Neural cell (in vitro differentiated cells): ENCODE measurements around the gene TAF8. TPM values are rescaled to one million over a fixed set of nuclear protein-coding genes. Genes with fewer than 3 reads are reported as not detected.

Experiments used
- H2AFZ ChIP-seq: fragments of 200-600, 300-800 bp; sonication (generic), shearing (Covaris generic); 2 replicates; pipeline ENCODE4 v1.6.0; 2014; ENCODE audit warnings: low read depth, mild to moderate bottlenecking, antibody characterized with exemption, low read length, moderate library complexity
- H3F3A ChIP-seq: fragments of 200-600 bp; shearing (Covaris generic); 2 replicates; pipeline ENCODE4 v1.6.1; 2016; ENCODE audit warnings: mild to moderate bottlenecking, moderate library complexity, mixed read lengths, antibody characterized with exemption, low read length; ENCODE audit not compliant: insufficient read depth, poor library complexity, severe bottlenecking
- H3K27ac ChIP-seq: fragments of 200-600, 300-800 bp; sonication (generic), shearing (Covaris generic); 2 replicates; pipeline ENCODE4 v1.5.1; 2014; ENCODE audit warnings: mild to moderate bottlenecking, low read length, moderate library complexity
- H3K27me3 ChIP-seq: fragments of 300-800, 200-600 bp; sonication (generic), shearing (Covaris generic); 2 replicates; pipeline ENCODE4 v1.6.0; 2014; ENCODE audit warnings: mild to moderate bottlenecking, low read depth, low read length, moderate library complexity; ENCODE audit not compliant: insufficient read depth
- H3K36me3 ChIP-seq: fragments of 300-800, 200-600 bp; sonication (generic), shearing (Covaris generic); 2 replicates; pipeline ENCODE4 v1.5.1; 2014; ENCODE audit warnings: mild to moderate bottlenecking, antibody characterized with exemption, low read length, moderate library complexity; ENCODE audit not compliant: insufficient read depth
- H3K4me2 ChIP-seq: fragments of 300-800, 200-600 bp; sonication (generic), shearing (Covaris generic); 2 replicates; pipeline ENCODE4 v1.6.0; 2014; ENCODE audit warnings: mild to moderate bottlenecking, low read length
- H3K4me3 ChIP-seq: fragments of 300-800, 200-600 bp; sonication (generic), shearing (Covaris generic); 2 replicates; pipeline ENCODE4 v1.5.1; 2014; ENCODE audit warnings: mild to moderate bottlenecking, low read length, moderate library complexity
- H3K79me2 ChIP-seq: fragments of 200-600 bp; shearing (Covaris generic); replicated peaks from 2 replicates; pipeline ENCODE4 v1.6.0; 2014; ENCODE audit warnings: mild to moderate bottlenecking, low read length, moderate library complexity; ENCODE audit not compliant: insufficient read depth
- H3K9ac ChIP-seq: fragments of 300-800, 200-600 bp; sonication (generic), shearing (Covaris generic); 2 replicates; pipeline ENCODE4 v1.6.1; 2016; ENCODE audit warnings: mild to moderate bottlenecking, low read length, mixed read lengths
- H3K9me2 ChIP-seq: fragments of 200-600 bp; shearing (Covaris generic); 2 replicates; pipeline ENCODE4 v1.6.1; 2016; ENCODE audit warnings: mild to moderate bottlenecking, low read length, mixed read lengths; ENCODE audit not compliant: insufficient read depth
- H3K9me3 ChIP-seq: fragments of 200-600, 300-800 bp; sonication (generic), shearing (Covaris generic); 2 replicates; pipeline ENCODE4 v1.6.1; 2016; ENCODE audit warnings: mild to moderate bottlenecking, mixed run types, low read length, moderate library complexity, mixed read lengths
- H4K20me1 ChIP-seq: fragments of 200-600 bp; shearing (Covaris generic); 2 replicates; pipeline ENCODE4 v1.6.1; 2016; ENCODE audit warnings: mild to moderate bottlenecking, mixed run types; ENCODE audit not compliant: insufficient read depth
- EP300 ChIP-seq: fragments of 450-650 bp; conservative IDR thresholded peaks from 2 replicates; pipeline ENCODE4 v1.6.1; 2014; ENCODE audit warnings: antibody characterized with exemption, mild to moderate bottlenecking, moderate library complexity; ENCODE audit not compliant: poor library complexity, severe bottlenecking
- EZH2 ChIP-seq: fragments of 200-600, 300-800 bp; shearing (Covaris generic), sonication (generic); IDR thresholded peaks from 2 replicates; pipeline ENCODE4 v1.6.1; 2014; ENCODE audit warnings: antibody characterized with exemption, low read length, borderline replicate concordance, mild to moderate bottlenecking; ENCODE audit not compliant: insufficient read depth, poor library complexity, severe bottlenecking
- MXI1 ChIP-seq: fragments of 450-650 bp; conservative IDR thresholded peaks from 2 replicates; pipeline ENCODE4 v1.6.1; 2014; ENCODE audit warnings: antibody characterized with exemption, mild to moderate bottlenecking; ENCODE audit not compliant: poor library complexity, severe bottlenecking
- POLR2AphosphoS5 ChIP-seq: IDR thresholded peaks from 2 replicates; pipeline ENCODE4 v1.6.1; 2012
- RAD21 ChIP-seq: fragments of 450-650 bp; conservative IDR thresholded peaks from 2 replicates; pipeline ENCODE4 v1.6.1; 2014; ENCODE audit warnings: antibody characterized with exemption, mild to moderate bottlenecking, moderate library complexity
- SMC3 ChIP-seq: fragments of 450-650 bp; conservative IDR thresholded peaks from 2 replicates; pipeline ENCODE4 v1.6.1; 2014; ENCODE audit warnings: antibody characterized with exemption, mild to moderate bottlenecking, moderate library complexity; ENCODE audit not compliant: poor library complexity
- TAF1 ChIP-seq: IDR thresholded peaks from 2 replicates; pipeline ENCODE4 v1.6.1; 2012; ENCODE audit warnings: low read depth
- polyA plus RNA-seq: library from polyadenylated mRNA; depleted of rRNA; stranded (reverse); fragments of >200 nt; gene quantifications from 2 replicates; pipeline ENCODE4 v1.2.3, GENCODE V29; 2014
- TF ChIP-seq, protein P1 (sequence below): fragments of 450-650 bp; IDR thresholded peaks from 2 replicates; pipeline ENCODE4 v1.5.1; 2014; ENCODE audit warnings: antibody characterized with exemption, mild to moderate bottlenecking, moderate library complexity; ENCODE audit not compliant: poor library complexity, severe bottlenecking
- TF ChIP-seq, protein P2 (sequence below): IDR thresholded peaks from 2 replicates; pipeline ENCODE4 v1.6.1; 2012; ENCODE audit warnings: borderline replicate concordance

The TAF8 gene
- polyA plus RNA-seq, 1 donor from 2014 or later = 5.1 TPM

DNA sequence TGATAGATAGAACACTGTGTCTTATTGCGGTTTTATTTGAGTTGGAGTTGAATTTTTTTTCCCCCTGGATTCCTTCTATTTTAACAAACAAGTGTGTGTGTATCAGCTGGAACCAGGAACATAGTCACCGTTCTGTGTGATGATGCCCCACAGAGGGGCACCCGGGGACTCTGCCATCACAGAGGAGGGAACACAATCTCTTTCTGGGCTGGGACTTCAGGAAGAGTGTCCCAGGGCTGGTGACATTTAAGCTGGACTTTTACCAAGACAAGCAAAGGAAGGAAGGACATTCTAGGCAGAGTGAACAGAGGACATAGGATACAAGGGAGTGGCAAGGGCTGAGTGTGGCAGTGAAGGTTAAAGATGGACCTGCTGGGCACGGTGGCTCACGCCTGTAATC is 33.2 kb downstream of the TAF8 start:
- Histone ChIP-seq H3K9me3 (no peaks in the 10 kb centered on the region), H3F3A (no peaks in the 10 kb centered on the region), H3K9me2 (no peaks in the 10 kb centered on the region), H3K79me2 (no peaks in the 10 kb centered on the region), H4K20me1 (no peaks in the 10 kb centered on the region), H3K27ac (no peak overlapping the region), H2AFZ (no peak overlapping the region), H3K4me2 (no peak overlapping the region), H3K27me3 (no peaks in the 10 kb centered on the region), H3K4me3 (no peak overlapping the region), H3K36me3 (no peaks in the 10 kb centered on the region), H3K9ac (no peak overlapping the region)
- TF ChIP-seq, protein P1, sequence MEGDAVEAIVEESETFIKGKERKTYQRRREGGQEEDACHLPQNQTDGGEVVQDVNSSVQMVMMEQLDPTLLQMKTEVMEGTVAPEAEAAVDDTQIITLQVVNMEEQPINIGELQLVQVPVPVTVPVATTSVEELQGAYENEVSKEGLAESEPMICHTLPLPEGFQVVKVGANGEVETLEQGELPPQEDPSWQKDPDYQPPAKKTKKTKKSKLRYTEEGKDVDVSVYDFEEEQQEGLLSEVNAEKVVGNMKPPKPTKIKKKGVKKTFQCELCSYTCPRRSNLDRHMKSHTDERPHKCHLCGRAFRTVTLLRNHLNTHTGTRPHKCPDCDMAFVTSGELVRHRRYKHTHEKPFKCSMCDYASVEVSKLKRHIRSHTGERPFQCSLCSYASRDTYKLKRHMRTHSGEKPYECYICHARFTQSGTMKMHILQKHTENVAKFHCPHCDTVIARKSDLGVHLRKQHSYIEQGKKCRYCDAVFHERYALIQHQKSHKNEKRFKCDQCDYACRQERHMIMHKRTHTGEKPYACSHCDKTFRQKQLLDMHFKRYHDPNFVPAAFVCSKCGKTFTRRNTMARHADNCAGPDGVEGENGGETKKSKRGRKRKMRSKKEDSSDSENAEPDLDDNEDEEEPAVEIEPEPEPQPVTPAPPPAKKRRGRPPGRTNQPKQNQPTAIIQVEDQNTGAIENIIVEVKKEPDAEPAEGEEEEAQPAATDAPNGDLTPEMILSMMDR = no peak
- no peak for TF ChIP-seq EP300
- TF ChIP-seq POLR2AphosphoS5 = no peak
- TF ChIP-seq RAD21 = no peak
- TF ChIP-seq TAF1 = no peak
- TF ChIP-seq MXI1 = no peak
- TF ChIP-seq, protein P2, sequence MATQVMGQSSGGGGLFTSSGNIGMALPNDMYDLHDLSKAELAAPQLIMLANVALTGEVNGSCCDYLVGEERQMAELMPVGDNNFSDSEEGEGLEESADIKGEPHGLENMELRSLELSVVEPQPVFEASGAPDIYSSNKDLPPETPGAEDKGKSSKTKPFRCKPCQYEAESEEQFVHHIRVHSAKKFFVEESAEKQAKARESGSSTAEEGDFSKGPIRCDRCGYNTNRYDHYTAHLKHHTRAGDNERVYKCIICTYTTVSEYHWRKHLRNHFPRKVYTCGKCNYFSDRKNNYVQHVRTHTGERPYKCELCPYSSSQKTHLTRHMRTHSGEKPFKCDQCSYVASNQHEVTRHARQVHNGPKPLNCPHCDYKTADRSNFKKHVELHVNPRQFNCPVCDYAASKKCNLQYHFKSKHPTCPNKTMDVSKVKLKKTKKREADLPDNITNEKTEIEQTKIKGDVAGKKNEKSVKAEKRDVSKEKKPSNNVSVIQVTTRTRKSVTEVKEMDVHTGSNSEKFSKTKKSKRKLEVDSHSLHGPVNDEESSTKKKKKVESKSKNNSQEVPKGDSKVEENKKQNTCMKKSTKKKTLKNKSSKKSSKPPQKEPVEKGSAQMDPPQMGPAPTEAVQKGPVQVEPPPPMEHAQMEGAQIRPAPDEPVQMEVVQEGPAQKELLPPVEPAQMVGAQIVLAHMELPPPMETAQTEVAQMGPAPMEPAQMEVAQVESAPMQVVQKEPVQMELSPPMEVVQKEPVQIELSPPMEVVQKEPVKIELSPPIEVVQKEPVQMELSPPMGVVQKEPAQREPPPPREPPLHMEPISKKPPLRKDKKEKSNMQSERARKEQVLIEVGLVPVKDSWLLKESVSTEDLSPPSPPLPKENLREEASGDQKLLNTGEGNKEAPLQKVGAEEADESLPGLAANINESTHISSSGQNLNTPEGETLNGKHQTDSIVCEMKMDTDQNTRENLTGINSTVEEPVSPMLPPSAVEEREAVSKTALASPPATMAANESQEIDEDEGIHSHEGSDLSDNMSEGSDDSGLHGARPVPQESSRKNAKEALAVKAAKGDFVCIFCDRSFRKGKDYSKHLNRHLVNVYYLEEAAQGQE = no peak
- TF ChIP-seq EZH2 = no peak
- no peak for TF ChIP-seq SMC3

DNA sequence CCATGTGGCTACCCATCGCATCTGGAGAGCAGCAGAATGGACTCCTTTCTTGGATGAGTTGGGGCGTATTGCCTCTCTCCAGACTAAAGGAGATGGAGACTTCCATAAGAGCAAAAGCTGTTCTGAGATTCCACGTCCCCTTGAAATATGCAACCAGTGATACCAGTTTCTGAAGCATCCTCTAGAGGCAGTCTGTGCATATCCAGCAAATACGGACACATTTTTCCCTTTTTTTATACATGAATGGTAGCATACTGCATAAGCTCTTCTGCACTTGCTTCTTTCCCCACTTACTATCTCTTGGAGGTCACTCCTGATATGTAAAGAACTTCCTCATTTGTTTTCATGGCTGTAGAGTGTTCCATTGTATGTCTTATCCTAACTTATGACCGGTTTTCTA is 34.6 kb downstream of the TAF8 start:
- no peak overlapping the region for H3K4me2 ChIP-seq
- no peaks in the 10 kb centered on the region for H3K79me2 ChIP-seq
- no peaks in the 10 kb centered on the region for H3K9me3 ChIP-seq
- no peaks in the 10 kb centered on the region for H3K27me3 ChIP-seq
- no peak for TF ChIP-seq TAF1
- no peak for TF ChIP-seq EZH2
- no peak for TF ChIP-seq MXI1
- no peak for TF ChIP-seq EP300
- no peak for TF ChIP-seq POLR2AphosphoS5
- TF ChIP-seq, protein P1 = no peak
- no peak for TF ChIP-seq SMC3
- TF ChIP-seq RAD21 = no peak
- TF ChIP-seq, protein P2 = no peak
- no peak overlapping the region for H2AFZ ChIP-seq
- no peak overlapping the region for H3K9ac ChIP-seq
- H3F3A ChIP-seq = no peaks in the 10 kb centered on the region
- no peak overlapping the region for H3K27ac ChIP-seq
- no peaks in the 10 kb centered on the region for H3K9me2 ChIP-seq
- no peaks in the 10 kb centered on the region for H4K20me1 ChIP-seq
- no peaks in the 10 kb centered on the region for H3K36me3 ChIP-seq
- no peak overlapping the region for H3K4me3 ChIP-seq
